Measurements from ENCODE around the gene PCDHA8. TPM values are rescaled to one million over a fixed set of nuclear protein-coding genes. Genes with fewer than 3 reads are reported as not detected.

The PCDHA8 gene
- total and polyA plus RNA-seq, 10 of the 15 experiments (the other 5 are each of a cell fraction or from before 2014, with no cell fraction given), result not detected

GRCh38 chr5:140881889-140882590, 41.1 kb downstream of the PCDHA8 start, which contains the start of gene PCDHA13:
TSS of gene PCDHA13 (plus strand) at chr5:140882124. CDS start at chr5:140882269, 145 bp downstream.
- TF ChIP-seq PBX3 (IDR thresholded peaks at IDR 0.05; ENCODE audit: insufficient replicate concordance, low read depth, low read length), result no peak
- TF ChIP-seq SUPT20H (IDR thresholded peaks at IDR 0.05; ENCODE audit: borderline replicate concordance, control insufficient read depth, low read depth, low read length), result no peak
- TF ChIP-seq MYC (IDR thresholded peaks at IDR 0.05; ENCODE audit: insufficient read depth, insufficient read length, insufficient replicate concordance, low read length, severe bottlenecking), result no peak
- no peak for TF ChIP-seq ZNF592 (IDR thresholded peaks at IDR 0.05)
- TF ChIP-seq RFX5 (IDR thresholded peaks at IDR 0.05; ENCODE audit: low read depth, low read length), result no peak
- TF ChIP-seq ZNF274 (IDR thresholded peaks at IDR 0.05; ENCODE audit: insufficient read depth, insufficient read length), result no peak
- H3K4me1 ChIP-seq (ENCODE audit: control insufficient read depth, insufficient read depth, low read length), result no peaks in the 10 kb centered on the region
- intact Hi-C loops (cut with micrococcal nuclease; ENCODE audit: unreplicated experiment), result no loop called here
- H3K36me3 ChIP-seq (ENCODE audit: control insufficient read depth in 2 of 2, insufficient read depth in 2 of 2, low read length in 1 of 2), result no peaks in the 10 kb centered on the region
- DNase-seq (ENCODE audit: low read depth, low spot score), result no peak
- FAIRE-seq, result no peak
- H3K27ac ChIP-seq (ENCODE audit: control insufficient read depth, insufficient read depth), result no peak within 1 kb of the TSS
- H2AFZ ChIP-seq (ENCODE audit: control insufficient read depth, low read depth, low read length), result no peak within 1 kb of the TSS
- no TSS peak for BruUV-seq (replicated peaks)
- no peaks in the 10 kb centered on the region for H3K79me2 ChIP-seq (ENCODE audit: control insufficient read depth, insufficient read depth, low read length)
- ChIA-PET CTCF (interaction anchor here (1.3 kb wide), 1 partner anchor 12 kb away, joined by 4 read pairs; no protein-coding TSS in a partner anchor), POLR2A (no interaction called here), RAD21 (ENCODE audit: unreplicated experiment) (no interaction called here), SMC1A (ENCODE audit: uncharacterized antibody, unreplicated experiment) (no interaction called here)
- WGBS (ENCODE audit: insufficient coverage, insufficient replicate concordance, low lambda C conversion rate, missing lambda C conversion rate), result 72% methylated on average over 35 of the region's 35 CpGs
- peaks cover 2% of the 10 kb centered on the region; the same call in 1 of the 3 replicates for H3K9me3 ChIP-seq (replicated peaks; ENCODE audit: control insufficient read depth, insufficient read depth, low read length)
- H3K4me2 ChIP-seq (ENCODE audit: control insufficient read depth, insufficient read depth), result no peak within 1 kb of the TSS
- H3K27me3 ChIP-seq (replicated peaks in 1 of 2; ENCODE audit: control insufficient read depth in 2 of 2, insufficient read depth in 2 of 2, low read length in 1 of 2), result no peaks in the 10 kb centered on the region
- H3K4me3 ChIP-seq, result no peak within 1 kb of the TSS
- no peak within 1 kb of the TSS for H3K9ac ChIP-seq (ENCODE audit: control insufficient read depth, insufficient read depth, low read length)
- in situ Hi-C loops (cut with MboI), result no loop called here
- no peak for ATAC-seq
- H4K20me1 ChIP-seq (ENCODE audit: control insufficient read depth, insufficient read depth), result no peaks in the 10 kb centered on the region
